DMS 273 (cell line): ENCODE measurements around the gene LKAAEAR1.

ENCODE experiments used
- DNase-seq: peaks from one replicate; lab custom pipeline; 2025; ENCODE audit not compliant: unreplicated experiment; lab: John Stamatoyannopoulos, UW

Gene LKAAEAR1

GRCh38 chr20:64080013-64080812 is 4.0 kb downstream of the LKAAEAR1 start, which contains the start of gene OPRL1:
Gene OPRL1, plus strand, starts transcription at chr20:64080082. Its CDS starts 12,639 bp downstream, at chr20:64092721.
- no peak for DNase-seq

DNA sequence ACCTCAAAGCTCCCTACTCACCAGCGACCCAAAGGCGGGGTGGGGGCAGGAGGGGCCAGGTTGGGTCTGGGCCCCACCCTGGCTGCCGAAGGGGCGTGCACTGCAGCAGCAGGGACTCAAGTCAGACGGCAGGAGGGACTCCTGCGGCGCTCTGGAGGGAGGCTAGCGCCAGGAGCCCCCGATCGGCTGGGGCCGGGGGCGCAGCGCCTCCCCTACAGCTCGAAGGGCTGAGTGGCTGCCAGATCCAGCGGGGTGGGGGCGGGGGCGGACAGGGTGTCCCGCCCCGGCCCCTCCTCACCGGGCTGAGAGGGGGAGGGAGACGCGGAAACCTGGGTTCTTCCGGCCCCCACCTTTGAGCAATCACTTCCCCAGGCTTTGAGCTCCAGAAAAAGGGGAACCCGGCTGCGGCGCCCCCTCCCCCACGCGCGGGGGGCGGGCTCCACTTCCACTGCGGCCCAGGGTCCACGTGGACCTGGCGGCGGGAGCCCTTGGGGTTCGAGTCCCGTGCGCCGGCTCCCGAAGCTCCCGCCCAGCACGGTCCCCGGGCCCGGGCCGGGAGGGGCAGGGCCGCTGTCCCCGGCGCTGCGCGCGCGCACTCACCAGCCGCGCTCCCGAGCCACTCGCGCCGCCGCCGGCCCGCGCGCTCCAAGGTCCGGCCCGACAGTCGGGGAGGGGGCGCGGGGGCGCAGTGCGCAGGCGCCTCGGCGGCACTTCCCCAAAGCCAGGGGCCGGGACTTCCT is 4.8 kb downstream of the LKAAEAR1 start, which contains the start of gene RGS19:
Gene RGS19 (minus strand): TSS at position 246 of the 740 bp plus-strand sequence. CDS start 2,632 bp downstream, outside the sequence.
- DNase-seq: peak; percentile 90

DNA sequence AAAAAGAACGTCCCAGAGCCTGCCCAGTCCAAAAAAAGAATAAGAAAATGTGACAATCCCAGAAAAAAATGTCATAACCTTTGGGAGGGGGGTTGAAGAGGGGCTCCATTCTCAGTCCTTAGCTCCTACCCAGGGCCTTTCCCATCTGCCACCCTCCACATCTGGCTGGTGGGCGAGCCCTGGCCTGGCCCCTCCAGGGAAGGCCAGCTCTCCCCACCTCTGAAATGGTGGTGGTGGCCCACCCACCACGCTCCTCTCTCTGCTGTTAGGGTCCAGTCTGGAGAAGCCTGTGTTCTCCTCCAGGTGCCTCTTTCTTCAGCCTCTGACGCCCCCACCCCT is 5.3 kb downstream of the LKAAEAR1 start:
- no peak for DNase-seq

DNA sequence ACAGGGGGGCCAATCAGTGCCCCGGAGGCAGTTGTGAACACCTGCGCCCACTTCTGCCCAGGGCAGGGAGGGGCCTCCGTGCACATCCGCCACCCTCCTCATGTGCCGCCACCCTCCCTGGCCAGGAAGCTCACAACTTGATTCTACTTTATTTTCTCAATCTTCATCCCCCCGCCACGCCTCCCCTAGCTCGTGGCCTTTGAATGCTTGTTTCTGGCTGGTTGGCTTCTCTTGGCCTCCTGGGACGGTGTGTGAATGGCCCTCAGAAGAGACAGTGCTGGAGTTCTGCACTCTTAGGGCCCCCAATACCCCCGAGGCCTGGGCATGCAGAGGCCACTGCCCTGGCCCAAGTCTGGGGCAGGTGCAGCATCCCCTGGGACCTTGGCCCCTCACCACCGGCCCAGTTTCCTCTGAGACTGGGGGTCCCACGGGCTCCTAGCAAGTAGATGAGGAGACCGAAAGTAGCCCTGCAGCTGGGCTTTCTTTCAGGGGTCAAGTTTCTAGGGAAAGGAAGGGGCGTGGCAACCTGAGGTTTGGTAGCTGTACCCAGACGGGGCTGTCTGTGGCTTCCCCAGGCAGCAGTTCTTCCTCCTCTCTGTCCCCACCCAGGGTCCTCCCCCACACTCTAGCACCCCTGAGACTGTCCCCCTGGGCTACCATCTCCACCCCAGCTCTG is 6.2 kb downstream of the LKAAEAR1 start:
- DNase-seq: no peak

- no peak for DNase-seq
These were observed 6.7 kb downstream of the LKAAEAR1 start for GRCh38 chr20:64077541-64077875.

DNA sequence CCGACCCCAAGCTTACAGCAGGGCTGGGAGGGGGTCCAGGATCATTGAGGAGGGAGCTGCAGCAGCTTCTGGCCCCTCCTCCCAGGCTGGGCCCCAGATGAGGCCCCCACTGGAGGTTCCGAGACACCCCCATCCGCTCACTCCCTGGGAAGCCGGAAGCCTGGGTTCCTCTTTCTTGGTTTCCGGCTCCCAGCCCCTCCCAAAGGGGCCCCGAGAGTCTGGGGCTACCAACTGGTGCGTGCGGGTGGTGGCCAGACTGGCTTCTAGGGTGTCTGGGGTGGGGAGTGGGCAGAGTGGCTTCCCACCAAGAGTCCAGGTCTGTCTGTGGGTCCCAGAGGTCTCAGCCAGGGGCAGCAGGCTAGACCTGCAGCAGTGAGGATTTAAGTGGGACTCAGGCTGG is 7.1 kb downstream of the LKAAEAR1 start:
- no peak for DNase-seq

- no peak for DNase-seq
These were observed 7.9 kb downstream of the LKAAEAR1 start for GRCh38 chr20:64076061-64076997.

DNA sequence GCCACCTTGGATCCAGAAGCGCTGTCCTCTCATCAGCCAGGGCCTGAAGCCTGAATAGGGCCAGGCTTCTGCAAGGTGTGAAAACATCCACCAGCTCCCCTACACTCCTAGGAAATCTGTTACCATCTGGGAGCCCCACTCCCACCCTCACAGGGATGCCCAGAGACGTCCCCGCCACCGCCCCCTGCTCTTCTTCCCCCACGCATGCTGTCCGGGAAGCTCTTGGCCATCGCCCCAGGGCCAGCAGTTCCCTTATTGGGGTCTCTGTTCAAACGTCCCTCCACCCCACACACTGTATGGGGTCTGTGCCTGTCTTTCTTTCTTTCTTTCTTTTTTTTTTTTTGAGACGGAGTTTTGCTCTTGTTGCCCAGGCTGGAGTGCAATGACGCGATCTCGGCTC is 8.6 kb downstream of the LKAAEAR1 start:
- DNase-seq: no peak

GRCh38 chr20:64074963-64075362 is 9.2 kb downstream of the LKAAEAR1 start:
- no peak for DNase-seq

GRCh38 chr20:64074184-64074789 is 9.9 kb downstream of the LKAAEAR1 start:
- no peak for DNase-seq

GRCh38 chr20:64073476-64074183 is 10.6 kb downstream of the LKAAEAR1 start:
- DNase-seq: no peak

DNA sequence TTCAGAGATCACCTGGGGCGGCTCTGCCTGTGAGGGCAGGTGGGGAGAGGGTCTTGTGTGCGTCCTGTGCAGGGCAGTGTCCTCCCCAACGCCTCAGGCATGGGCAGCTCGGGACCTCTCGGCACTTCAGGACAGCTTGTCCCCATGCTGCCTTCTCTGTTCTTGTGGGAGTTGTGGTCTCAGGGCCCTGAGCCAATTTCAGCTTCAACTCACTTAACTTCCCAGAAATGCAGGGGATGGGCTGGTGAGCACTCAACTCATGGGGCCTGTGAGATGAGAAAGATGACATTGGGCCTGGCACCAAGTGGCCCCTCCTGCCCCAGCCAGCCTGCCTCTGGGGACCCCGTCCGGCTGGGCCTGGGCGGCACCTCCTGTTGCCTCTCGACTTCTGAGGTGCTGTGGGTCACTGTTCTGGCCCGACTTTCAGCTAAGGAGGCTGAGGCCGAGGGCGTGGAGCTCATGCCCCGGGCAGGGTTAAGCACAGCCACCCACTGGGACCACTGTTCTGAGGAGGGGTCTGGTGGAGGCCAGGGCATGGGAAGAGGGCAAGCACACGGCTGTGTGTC is 11.6 kb downstream of the LKAAEAR1 start:
- DNase-seq: no peak

DNA sequence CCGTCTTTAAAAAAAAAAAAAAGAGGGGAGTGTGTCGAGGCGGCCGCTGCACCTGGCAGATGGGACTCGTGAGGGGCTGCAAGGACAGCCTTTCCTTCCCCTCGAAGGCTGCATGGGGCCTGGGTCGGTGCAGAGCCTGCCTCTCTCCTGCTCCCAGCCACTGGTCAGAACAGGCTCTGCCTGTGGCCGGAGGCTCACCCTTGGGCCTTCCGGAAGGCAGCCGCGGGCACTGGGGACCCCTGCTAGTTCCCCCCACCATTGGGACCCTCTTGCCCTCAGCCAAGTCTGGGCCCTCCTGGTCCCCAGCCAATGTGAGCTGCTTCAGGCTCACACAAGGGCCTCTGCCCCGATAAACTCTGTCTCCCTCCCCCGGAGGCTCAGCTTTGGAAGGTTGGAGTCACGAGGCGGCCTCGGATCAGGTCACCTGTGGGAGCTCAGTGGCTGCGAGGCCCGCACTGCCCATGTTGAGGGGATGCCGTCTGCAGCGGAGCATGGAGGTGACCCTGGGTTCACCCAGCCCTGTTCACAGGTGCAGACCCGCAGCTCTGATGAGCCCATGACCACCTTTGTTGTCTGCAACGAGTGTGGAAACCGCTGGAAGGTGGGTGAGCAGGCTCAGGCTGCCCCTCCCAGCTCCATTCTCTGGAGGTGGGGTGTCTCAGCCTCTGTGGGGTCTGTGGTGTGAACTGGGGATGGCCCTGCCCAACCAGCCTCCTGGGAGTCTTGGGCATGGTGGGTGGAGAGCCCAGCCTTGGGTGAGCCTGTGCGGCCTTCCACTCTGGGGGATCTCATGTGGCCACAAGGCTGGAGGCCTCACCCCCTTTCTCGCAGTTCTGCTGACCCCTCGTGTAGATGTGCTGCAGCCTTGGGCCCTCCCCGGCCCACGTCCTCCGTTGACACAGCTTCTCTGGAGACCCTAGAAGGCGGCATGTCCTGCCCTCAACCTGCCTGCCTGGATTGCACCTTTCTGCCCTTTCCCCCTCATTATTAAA is 12.6 kb downstream of the LKAAEAR1 start:
- DNase-seq: no peak

DNA sequence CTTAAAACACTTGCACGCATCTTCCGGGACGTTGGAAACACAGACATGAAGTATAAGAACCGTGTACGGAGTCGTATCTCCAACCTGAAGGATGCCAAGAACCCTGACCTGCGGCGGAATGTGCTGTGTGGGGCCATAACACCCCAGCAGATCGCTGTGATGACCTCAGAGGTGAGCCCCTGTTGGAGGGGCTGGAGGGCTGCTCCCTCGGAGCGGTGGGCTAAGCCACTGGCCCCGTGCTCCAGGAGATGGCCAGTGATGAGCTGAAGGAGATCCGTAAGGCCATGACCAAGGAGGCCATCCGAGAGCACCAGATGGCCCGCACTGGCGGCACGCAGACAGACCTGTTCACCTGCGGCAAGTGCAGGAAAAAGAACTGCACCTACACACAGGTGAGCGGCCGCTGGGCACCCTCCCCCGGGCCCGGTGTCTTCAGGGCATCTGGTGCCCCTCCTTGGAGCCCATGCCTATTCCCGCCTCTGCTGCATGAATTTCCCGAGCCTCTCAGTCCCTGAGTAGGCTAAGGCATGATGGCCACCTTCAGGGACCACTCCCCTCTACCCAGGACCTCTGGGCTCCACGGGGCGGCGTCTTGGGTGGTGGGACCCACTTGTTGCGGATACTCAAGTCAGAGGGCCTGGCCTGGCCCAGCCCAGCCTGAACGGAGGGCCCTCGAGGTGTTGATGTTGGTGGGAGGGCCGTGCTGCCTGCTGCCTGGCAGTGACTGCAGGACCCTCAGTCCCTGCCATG is 13.8 kb downstream of the LKAAEAR1 start:
- DNase-seq: no peak

- DNase-seq: peak; percentile 61
These were observed 14.5 kb downstream of the LKAAEAR1 start for GRCh38 chr20:64069614-64070243.

DNA sequence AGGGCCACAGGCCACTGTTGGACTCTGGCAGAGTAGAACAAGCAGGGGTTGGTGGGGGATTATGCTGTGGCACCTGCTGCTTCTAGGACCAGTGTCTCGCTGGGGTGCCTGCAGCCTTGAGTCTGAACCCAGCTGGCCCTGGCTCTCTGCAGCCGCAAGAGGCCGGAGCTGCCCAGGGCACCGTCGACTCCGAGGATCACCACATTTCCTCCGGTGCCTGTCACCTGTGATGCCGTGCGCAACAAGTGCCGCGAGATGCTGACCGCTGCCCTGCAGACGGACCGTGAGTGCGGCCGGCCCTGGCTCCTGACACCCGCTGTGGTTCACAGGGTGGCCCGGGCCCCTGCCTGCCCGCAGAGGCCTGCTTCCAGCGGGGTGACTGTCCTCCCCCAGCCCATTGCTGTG is 15.0 kb downstream of the LKAAEAR1 start:
- DNase-seq: no peak
